Endothelial cell of hepatic sinusoid (primary cell): Measurements from ENCODE around the gene ANGPT4.
"Not testable (repeated sequence)": the region's sequence is repeated elsewhere in the genome, so short reads cannot be mapped to it uniquely, and the experiment has no call there.

Experiments
- in situ Hi-C: cut with HindIII; loops from 2 replicates; pipeline ENCODE4 v1.10.0; 2017; ENCODE audit warnings: low sequenced_read_pairs

Gene ANGPT4

GRCh38 chr20:909641-910040 is 6.5 kb downstream of the ANGPT4 start:
- in situ Hi-C loops, result loop anchor here (5.0 kb wide), 1 partner anchor 38 kb away; no protein-coding TSS in a partner anchor

DNA sequence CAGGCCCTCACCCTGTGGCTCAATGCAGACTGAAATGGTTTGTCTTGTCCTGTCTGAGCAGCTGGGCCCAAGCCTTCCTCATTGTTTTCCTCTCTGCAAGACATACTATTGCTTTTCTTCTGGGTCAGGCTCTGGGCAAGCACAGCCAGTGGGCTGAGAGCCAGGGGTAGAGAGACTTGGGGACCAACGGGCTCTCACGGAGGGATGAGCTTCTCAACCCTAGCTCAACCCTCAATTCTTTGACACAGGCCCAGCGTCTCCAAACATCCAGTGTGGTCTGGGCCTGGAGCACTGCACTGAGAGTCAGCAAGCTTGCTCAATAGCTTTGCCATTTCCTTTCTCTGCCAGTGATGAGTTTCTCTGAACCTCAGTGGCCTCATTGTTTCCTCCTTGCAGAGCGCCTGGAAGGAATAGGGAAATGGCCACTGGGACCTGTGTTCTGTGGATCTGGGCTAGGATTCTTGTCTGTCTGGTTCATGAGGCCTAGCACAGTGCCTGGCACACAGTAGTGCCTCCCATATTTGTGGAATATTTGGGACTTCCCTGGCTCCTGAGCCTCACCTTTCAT is 9.3 kb downstream of the ANGPT4 start:
- in situ Hi-C loops, result no loop called here

DNA sequence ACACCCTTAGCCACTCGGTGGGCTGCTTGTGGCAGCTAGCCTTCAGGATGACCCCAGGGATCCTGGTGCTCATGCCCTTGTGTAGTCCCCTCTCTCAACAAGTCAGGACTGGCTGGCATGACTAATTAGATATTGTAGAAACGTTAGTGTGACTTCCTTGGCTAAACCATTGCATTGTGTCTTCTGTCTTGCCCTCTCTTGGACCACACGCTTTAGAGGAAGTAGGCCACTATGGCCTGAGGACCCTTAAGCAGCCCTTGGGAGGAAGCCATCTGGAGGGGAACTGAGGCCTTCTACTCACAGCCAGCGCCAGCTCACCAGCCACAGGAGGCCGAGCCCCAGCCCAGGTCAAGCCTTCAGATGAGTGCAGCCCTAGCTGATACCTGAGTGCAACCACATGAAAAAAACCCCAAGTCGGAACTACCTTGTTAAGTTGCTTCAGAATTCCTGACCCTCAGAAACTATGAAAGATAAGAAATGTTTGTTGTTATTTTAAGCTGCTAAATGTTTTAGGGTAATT is 10.1 kb downstream of the ANGPT4 start:
- in situ Hi-C loops, result no loop called here

- in situ Hi-C loops, result no loop called here
Measured at GRCh38 chr20:905396-905961, 10.7 kb downstream of the ANGPT4 start.

DNA sequence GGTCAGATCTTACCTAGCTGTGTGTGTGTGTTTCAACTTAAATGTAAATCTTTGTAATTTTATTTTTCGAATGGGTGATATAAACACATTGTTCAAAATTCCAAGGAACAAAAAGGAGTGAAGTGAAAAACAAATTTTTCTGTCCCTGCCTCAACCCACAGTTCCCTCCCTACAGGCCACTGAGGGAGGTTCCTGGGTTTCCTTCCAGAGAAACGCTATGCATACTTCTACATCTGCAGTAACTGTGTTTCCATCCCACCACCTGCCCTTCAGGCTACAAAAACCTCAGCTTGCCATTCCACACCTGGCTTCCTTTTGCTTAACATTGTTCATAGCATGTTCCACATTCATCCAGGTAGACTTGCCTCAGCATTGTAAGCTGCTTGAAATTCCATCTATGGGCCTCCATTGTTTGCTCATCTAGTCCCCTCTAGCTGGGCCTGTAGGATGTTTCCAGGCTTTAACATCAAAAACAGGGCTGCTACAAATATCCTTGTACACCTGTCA is 12.0 kb downstream of the ANGPT4 start:
- in situ Hi-C loops, result no loop called here

- in situ Hi-C loops, result not testable (repeated sequence)
Measured at GRCh38 chr20:897436-897835, 18.7 kb downstream of the ANGPT4 start.

- in situ Hi-C loops, result no loop called here
Measured at GRCh38 chr20:896501-897025, 19.6 kb downstream of the ANGPT4 start.

DNA sequence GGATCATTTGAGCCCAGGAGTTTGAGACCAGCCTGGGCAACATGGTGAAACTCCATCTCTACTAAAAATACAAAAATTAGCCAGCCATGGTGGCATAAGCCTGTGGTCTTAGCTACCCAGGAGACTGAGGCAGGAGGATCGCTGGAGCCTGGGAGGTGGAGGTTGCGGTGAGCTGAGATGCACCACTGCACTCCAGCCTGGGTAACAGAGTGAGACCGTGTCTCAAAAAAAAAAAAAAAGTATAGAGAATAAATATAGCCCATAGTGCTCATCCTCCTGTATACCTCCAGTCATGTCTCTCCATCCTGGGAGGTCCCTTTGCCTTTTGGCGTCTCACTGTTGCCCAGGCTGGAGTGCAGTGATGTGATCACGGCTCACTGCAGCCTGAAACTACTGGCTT is 23.8 kb downstream of the ANGPT4 start:
- in situ Hi-C loops, result loop anchor here (5.0 kb wide), 1 partner anchor 50 kb away; no protein-coding TSS in a partner anchor

- in situ Hi-C loops, result loop anchor here (5.0 kb wide), 1 partner anchor 49 kb away; no protein-coding TSS in a partner anchor
Measured at GRCh38 chr20:891706-892080, 24.4 kb downstream of the ANGPT4 start.

DNA sequence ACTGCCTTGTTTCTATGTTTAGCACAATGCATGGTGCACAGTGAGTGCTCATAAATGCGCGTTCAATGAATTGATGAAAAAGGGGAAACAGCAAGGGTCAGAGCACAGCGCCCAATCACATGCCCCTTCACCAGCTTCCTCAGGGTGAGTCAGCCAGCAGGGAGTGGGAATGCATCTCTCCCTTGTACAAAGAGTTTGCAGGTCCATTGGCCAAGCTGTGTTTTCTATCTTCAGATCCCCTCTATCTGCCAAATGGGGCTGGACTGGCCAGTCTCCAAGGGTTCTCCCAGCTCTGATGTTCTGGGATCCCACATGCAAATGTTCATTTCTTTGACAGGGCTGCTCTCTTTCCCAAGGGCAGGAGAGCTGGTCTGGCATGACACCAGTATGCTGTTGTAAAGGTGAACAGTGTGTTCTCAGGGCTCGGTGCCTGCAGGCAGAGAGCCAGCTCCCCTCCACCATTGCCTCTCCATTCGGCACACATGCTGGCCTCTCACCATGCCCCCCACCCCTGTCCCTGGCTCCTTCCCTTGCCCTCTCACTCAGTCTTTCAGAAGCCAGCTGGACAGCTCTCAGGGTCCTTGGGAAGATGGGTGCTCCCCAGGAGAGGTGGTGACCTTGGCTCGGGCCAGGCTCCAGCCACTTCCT is 25.0 kb downstream of the ANGPT4 start:
- in situ Hi-C loops, result loop anchor here (5.0 kb wide), 1 partner anchor 49 kb away; no protein-coding TSS in a partner anchor

DNA sequence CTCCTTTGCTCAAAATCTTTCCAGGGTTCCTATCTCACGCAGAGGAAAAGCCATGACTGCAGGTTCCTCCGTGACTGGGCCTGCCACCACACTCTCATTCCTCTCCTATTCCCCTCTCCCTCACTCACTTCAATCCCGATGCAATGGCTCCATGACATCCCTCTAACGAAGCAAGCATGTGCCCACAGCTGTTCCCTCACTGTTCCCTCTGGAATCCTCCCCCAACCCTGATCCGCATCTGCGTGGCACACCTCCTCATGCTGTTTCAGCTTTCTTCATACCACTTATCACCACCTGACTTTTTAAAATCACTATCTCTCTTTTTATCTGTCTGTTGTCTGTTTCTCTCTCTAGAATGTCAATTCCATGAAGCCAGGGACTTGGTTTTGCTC is 25.5 kb downstream of the ANGPT4 start:
- in situ Hi-C loops, result loop anchor here (5.0 kb wide), 1 partner anchor 48 kb away; no protein-coding TSS in a partner anchor

DNA sequence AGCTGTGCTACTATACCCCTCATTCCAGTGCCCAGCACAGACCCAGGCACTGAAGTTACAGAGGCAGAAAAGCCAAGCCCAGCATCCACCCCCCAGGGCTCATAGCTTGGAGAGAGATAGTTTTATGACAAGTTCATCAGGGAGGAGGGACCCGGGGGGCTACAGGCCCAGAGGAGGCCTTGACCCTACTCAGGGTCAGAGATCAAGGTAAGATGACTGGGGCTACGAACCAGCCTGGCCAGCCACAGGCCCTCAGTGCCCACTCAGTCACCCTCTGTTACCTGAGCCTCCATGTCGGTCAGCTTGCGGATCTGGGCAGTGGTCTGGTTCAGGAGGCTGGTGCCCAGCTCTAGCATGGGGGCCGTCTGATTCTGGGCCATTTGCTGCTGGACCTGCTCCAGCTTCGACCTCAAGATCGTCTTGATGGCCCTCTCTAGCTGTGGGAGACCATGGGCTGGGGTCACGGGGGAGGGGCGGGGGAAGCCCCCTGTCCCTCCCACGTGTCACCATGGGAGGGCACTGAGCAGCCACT is 26.1 kb downstream of the ANGPT4 start:
- in situ Hi-C loops, result loop anchor here (5.0 kb wide), 1 partner anchor 48 kb away; no protein-coding TSS in a partner anchor

- in situ Hi-C loops, result no loop called here
Measured at GRCh38 chr20:889106-889505, 27.0 kb downstream of the ANGPT4 start.

- in situ Hi-C loops, result no loop called here
Measured at GRCh38 chr20:888057-888456, 28.1 kb downstream of the ANGPT4 start.

DNA sequence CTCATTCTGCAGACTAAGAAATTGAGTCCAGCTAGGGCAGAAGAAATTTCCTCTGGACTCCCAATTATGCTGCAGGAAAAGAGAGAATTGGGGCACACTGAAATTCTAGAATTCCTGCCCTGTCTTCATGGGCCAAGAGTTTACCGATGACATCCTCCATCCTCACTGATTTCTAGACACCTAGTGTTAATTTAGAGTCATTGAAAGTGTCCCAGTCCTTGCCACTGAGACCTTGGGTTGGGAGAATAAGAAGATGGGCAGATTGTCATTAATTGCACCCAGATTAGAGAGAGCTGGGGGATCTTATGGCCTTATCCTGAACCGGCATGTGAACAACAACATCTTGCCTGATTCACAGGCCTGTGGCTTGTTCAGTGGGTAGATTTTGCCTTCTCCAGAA is 29.0 kb downstream of the ANGPT4 start:
- in situ Hi-C loops, result no loop called here

GRCh38 chr20:884983-885952 is 30.9 kb downstream of the ANGPT4 start:
- in situ Hi-C loops, result no loop called here

DNA sequence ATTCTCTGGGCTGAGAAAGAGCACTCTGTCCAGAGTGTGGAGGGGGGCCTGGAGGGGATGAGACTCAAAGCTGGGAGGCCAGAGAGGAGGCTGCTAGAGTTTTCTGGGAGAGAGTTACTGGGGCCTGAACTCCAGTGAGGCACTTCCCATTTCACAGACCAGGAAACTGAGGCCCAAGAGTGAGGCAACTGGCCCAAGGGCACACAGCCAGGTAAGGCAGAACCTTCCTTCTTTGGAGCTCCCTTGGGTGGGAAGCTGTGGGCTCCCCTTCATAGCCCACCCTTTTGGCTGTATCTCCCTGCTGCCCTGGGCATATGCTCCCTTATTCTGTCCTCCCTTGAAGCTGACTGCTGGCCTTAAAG is 34.4 kb downstream of the ANGPT4 start:
- in situ Hi-C loops, result no loop called here

- in situ Hi-C loops, result no loop called here
Measured at GRCh38 chr20:881051-881782, 34.9 kb downstream of the ANGPT4 start.

DNA sequence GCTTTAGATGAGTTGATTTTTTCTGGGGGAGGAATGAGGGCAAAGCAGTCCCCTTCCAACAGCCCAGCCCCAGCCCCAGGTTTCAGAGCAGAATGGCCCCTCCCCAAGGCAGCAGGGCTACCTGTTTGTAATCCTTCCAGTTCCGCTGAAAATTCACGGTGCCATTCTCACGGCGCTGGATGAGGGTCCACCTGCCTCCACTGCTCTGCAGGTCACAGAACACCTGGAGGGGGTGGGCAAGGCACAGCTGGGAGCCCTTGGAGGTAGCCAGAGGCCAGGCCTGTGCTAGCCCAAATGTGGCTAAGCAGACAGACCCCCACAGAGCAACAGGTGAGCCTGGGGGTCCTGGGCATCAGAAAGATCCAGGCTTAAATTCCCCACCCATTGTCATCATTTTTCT is 36.5 kb downstream of the ANGPT4 start:
- in situ Hi-C loops, result no loop called here
